ENCODE data around the gene ABCC10. TPM values are rescaled to one million over a fixed set of nuclear protein-coding genes. Genes with fewer than 3 reads are reported as not detected.

ABCC10 gene
- total RNA-seq, 1 donor from 2014 or later: 45.6 TPM

DNA sequence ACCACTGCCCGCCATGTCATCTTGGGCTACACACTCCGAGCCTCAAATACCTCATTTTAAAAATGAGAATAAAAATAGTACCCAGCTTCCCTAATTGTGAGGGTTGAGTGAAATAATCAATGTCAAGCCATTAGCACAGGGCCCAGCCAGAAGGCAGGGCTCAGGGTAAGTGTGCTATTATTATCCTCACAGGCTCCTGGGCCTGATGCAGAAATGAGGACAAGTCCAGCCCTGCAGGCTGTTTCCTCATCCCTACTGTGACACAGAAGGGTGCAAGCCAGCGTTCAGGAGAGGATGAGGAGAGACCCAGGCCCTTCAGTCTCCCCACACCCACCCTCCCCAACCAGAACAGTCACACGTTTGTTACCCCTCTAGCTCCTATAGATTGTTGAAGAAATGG, 24.0 kb downstream of the ABCC10 start:
- no peak for DNase-seq (ENCODE audit: low spot score)
- H3K36me3 Mint-ChIP-seq (ENCODE audit: low read depth, unreplicated experiment): peaks cover 44% of the 10 kb centered on the region
- TF ChIP-seq, protein P1, sequence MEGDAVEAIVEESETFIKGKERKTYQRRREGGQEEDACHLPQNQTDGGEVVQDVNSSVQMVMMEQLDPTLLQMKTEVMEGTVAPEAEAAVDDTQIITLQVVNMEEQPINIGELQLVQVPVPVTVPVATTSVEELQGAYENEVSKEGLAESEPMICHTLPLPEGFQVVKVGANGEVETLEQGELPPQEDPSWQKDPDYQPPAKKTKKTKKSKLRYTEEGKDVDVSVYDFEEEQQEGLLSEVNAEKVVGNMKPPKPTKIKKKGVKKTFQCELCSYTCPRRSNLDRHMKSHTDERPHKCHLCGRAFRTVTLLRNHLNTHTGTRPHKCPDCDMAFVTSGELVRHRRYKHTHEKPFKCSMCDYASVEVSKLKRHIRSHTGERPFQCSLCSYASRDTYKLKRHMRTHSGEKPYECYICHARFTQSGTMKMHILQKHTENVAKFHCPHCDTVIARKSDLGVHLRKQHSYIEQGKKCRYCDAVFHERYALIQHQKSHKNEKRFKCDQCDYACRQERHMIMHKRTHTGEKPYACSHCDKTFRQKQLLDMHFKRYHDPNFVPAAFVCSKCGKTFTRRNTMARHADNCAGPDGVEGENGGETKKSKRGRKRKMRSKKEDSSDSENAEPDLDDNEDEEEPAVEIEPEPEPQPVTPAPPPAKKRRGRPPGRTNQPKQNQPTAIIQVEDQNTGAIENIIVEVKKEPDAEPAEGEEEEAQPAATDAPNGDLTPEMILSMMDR (IDR thresholded peaks at IDR 0.05; ENCODE audit: unreplicated experiment): no peak
- H3K4me3 Mint-ChIP-seq (ENCODE audit: unreplicated experiment): no peak overlapping the region
- no peak overlapping the region for H3K27ac Mint-ChIP-seq (ENCODE audit: unreplicated experiment)
- H3K9me3 Mint-ChIP-seq (ENCODE audit: unreplicated experiment): no peaks in the 10 kb centered on the region
- peaks cover 8% of the 10 kb centered on the region for H3K4me1 Mint-ChIP-seq (ENCODE audit: unreplicated experiment)
- peaks cover 7% of the 10 kb centered on the region for H3K27me3 Mint-ChIP-seq (ENCODE audit: unreplicated experiment)

DNA sequence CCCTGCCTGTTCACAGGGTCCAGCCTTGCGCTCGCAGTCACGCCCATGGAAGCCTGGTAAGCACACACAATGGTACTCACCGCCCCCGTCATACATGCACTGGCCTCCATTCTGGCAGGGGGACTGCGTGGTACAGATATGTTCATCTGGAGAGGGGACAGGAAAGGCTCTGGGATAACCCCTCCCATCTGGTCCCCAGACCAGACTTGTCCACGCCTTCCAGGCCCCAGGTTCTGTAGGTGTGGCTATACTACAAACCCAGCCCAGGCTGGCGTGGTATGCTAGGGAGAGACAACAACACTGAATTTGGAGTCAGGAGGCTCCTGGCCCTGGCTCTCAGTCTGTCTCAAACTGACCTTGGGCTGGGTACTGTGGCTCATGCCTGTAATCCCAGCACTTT, 24.6 kb downstream of the ABCC10 start:
- H3K36me3 Mint-ChIP-seq (ENCODE audit: low read depth, unreplicated experiment): peaks cover 44% of the 10 kb centered on the region
- H3K27ac Mint-ChIP-seq (ENCODE audit: unreplicated experiment): no peak overlapping the region
- peaks cover 11% of the 10 kb centered on the region for H3K4me1 Mint-ChIP-seq (ENCODE audit: unreplicated experiment)
- H3K9me3 Mint-ChIP-seq (ENCODE audit: unreplicated experiment): no peaks in the 10 kb centered on the region
- TF ChIP-seq, protein P1 (IDR thresholded peaks at IDR 0.05; ENCODE audit: unreplicated experiment): no peak
- peaks cover 9% of the 10 kb centered on the region for H3K27me3 Mint-ChIP-seq (ENCODE audit: unreplicated experiment)
- no peak overlapping the region for H3K4me3 Mint-ChIP-seq (ENCODE audit: unreplicated experiment)
- no peak for DNase-seq (ENCODE audit: low spot score)

DNA sequence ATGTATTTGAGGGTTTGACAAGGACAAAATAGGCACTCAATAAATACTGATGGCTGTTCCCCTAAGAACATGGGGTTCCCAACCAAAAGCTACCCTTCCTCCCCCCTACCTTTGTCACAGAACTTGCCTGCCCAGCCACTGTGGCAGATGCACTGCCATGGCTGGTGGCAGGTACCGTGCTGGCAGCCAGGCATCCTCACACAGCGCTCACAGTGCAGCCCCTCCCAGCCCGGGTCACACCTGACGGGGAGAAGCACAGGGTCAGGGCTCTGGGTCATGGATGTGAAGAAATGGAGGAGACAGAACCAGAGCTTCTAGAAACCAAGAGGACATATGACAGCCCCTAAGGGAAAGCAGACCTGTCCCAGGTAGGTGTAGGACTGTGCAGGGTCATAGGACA, 25.6 kb downstream of the ABCC10 start:
- Mint-ChIP-seq H3K36me3 (ENCODE audit: low read depth, unreplicated experiment) (peaks cover 36% of the 10 kb centered on the region), H3K4me3 (ENCODE audit: unreplicated experiment) (no peak overlapping the region)
- TF ChIP-seq, protein P1 (IDR thresholded peaks at IDR 0.05; ENCODE audit: unreplicated experiment): no peak

DNA sequence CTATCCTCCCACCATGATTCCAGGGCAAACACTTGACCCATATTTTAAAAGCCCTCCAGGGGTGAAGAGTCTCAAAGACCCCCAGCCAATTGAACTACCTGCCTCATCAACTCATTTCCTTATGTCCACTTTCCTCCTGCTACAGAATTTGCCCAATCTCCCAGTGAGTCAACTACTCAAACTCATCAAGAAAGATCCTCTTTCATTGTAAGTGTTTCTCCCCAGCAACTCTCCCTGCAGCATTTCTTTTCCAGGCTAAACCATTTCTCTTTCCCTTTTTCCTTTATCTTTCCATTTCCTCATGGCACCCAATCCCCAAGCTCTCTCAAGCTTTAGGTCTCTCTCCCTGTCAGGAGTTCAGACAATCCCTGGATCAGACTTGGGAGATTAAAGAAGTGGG, 26.5 kb downstream of the ABCC10 start:
- TF ChIP-seq, protein P1 (IDR thresholded peaks at IDR 0.05; ENCODE audit: unreplicated experiment): no peak
- Mint-ChIP-seq H3K27ac (ENCODE audit: unreplicated experiment) (no peak overlapping the region), H3K4me1 (ENCODE audit: unreplicated experiment) (peaks cover 9% of the 10 kb centered on the region), H3K36me3 (ENCODE audit: low read depth, unreplicated experiment) (peaks cover 27% of the 10 kb centered on the region), H3K9me3 (ENCODE audit: unreplicated experiment) (no peaks in the 10 kb centered on the region), H3K27me3 (ENCODE audit: unreplicated experiment) (peaks cover 11% of the 10 kb centered on the region), H3K4me3 (ENCODE audit: unreplicated experiment) (peak overlapping the region; percentile 13)
- DNase-seq (ENCODE audit: low spot score): no peak

More for the DNA sequence above, 25.6 kb downstream of the ABCC10 start:
- no peaks in the 10 kb centered on the region for H3K9me3 Mint-ChIP-seq (ENCODE audit: unreplicated experiment)
- peaks cover 9% of the 10 kb centered on the region for H3K4me1 Mint-ChIP-seq (ENCODE audit: unreplicated experiment)
- DNase-seq (ENCODE audit: low spot score): no peak
- H3K27ac Mint-ChIP-seq (ENCODE audit: unreplicated experiment): no peak overlapping the region
- peaks cover 11% of the 10 kb centered on the region for H3K27me3 Mint-ChIP-seq (ENCODE audit: unreplicated experiment)

DNA sequence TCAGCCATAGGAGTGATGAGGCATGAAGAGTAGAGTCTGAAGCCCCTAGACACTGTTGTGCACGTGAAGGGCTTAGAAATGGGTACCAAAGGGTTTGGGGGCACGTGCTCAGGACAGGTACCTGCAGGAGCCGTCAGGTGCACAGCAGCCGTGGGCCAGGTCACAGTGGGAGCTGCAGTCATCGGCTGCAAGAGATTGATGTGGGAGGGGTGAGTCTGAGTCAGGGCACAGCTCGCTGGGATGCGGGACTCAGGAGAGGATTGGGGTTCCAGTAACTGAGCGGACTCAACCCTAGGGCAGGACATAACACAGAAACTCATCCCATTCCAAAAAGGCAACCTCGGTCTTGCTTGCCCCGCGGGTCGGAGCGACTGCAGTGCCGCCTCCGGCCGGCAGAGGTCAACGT, 27.0 kb downstream of the ABCC10 start:
- Mint-ChIP-seq H3K36me3 (ENCODE audit: low read depth, unreplicated experiment) (peaks cover 25% of the 10 kb centered on the region), H3K27ac (ENCODE audit: unreplicated experiment) (no peak overlapping the region), H3K4me1 (ENCODE audit: unreplicated experiment) (peaks cover 9% of the 10 kb centered on the region), H3K27me3 (ENCODE audit: unreplicated experiment) (peaks cover 9% of the 10 kb centered on the region), H3K4me3 (ENCODE audit: unreplicated experiment) (peak overlapping the region; percentile 13), H3K9me3 (ENCODE audit: unreplicated experiment) (no peaks in the 10 kb centered on the region)
- no peak for DNase-seq (ENCODE audit: low spot score)
- TF ChIP-seq, protein P1 (IDR thresholded peaks at IDR 0.05; ENCODE audit: unreplicated experiment): peak; percentile 96
